OCI-LY3 (cell line): ENCODE data around the gene MRPS11.

ENCODE experiments used
- CTCF ChIP-seq: fragments of 200-600, 300-600 bp; sonication (generic); IDR thresholded peaks from 2 replicates; pipeline ENCODE4 v1.5.1; 2014; ENCODE audit warnings: antibody characterized with exemption, low read length, low read depth
- EZH2phosphoT487 ChIP-seq: fragments of 200-600 bp; shearing (Covaris generic); IDR thresholded peaks from 2 replicates; pipeline ENCODE4 v1.6.1; 2018; ENCODE audit warnings: antibody characterized with exemption, mixed run types, low read depth

DNA sequence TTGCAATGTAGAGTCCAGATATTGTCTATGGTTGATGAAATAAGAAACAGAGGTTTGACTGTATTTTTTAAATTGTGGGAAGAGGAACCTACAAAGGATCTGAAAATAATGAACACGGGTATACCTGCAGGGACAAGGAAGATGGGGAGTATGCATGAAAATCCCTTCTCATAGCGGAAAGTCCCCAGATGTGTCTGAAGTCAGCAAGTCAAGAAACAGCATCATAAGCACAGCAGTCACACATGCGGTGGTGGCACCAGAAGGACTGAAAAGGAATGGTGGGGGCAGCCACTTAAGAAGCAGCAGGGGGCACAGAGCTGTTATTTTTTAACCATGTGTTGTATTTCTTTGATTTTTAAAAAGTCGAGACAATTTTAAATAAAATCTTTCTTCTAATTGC, 4.7 kb downstream of the MRPS11 start:
- TF ChIP-seq CTCF: no peak
- TF ChIP-seq EZH2phosphoT487: no peak
